AG04450 (cell line): ENCODE results near the gene SYF2. TPM values are rescaled to one million over a fixed set of nuclear protein-coding genes. Genes with fewer than 3 reads are reported as not detected.
"Not testable (repeated sequence)": the region's sequence is repeated elsewhere in the genome, so short reads cannot be mapped to it uniquely, and the experiment has no call there.

Experiments used
- CTCF ChIA-PET: fragments of 300-600, 350-600 bp; formaldehyde crosslinking; extraction: SDS; loops from one replicate; lab custom pipeline; 2022; ENCODE audit warnings: antibody characterized with exemption, inconsistent platforms; lab: Charles Lee
- POLR2A ChIA-PET: fragments of 350-600 bp; formaldehyde crosslinking; extraction: SDS; loops from one replicate; lab custom pipeline; 2021; ENCODE audit warnings: antibody characterized with exemption, inconsistent platforms; lab: Yijun Ruan, JAX
- DNase-seq: peaks from one replicate; pipeline ENCODE4 v3.0.0-alpha.2; 2011; ENCODE audit warnings: low read depth, low spot score
- H3K27ac ChIP-seq: one replicate; pipeline ENCODE4 v1.5.1; 2012; ENCODE audit warnings: low read depth, low read length, control low read depth
- H3K27me3 ChIP-seq: one replicate; pipeline ENCODE4 v1.6.0; 2012; ENCODE audit warnings: low read length; ENCODE audit not compliant: control insufficient read depth, insufficient read depth
- H3K4me3 ChIP-seq: 2 replicates; pipeline ENCODE4 v1.5.1; 2011; ENCODE audit warnings: mild to moderate bottlenecking, low read depth, low read length, control low read depth
- H3K9me3 ChIP-seq: 2 replicates; pipeline ENCODE4 v1.5.1; 2012; ENCODE audit warnings: low read length; ENCODE audit not compliant: control insufficient read depth, insufficient read depth
- CTCF ChIP-seq: IDR thresholded peaks from 2 replicates; pipeline ENCODE4 v1.5.1; 2011; ENCODE audit warnings: low read depth, low read length, control low read depth, inconsistent platforms
- polyA plus RNA-seq: library from polyadenylated mRNA; depleted of rRNA; stranded (reverse); fragments of >200 nt; gene quantifications from 2 replicates; pipeline ENCODE4 v1.2.3, GENCODE V29; 2011

The SYF2 gene
- polyA plus RNA-seq, 1 experiment = 48.3 TPM

DNA sequence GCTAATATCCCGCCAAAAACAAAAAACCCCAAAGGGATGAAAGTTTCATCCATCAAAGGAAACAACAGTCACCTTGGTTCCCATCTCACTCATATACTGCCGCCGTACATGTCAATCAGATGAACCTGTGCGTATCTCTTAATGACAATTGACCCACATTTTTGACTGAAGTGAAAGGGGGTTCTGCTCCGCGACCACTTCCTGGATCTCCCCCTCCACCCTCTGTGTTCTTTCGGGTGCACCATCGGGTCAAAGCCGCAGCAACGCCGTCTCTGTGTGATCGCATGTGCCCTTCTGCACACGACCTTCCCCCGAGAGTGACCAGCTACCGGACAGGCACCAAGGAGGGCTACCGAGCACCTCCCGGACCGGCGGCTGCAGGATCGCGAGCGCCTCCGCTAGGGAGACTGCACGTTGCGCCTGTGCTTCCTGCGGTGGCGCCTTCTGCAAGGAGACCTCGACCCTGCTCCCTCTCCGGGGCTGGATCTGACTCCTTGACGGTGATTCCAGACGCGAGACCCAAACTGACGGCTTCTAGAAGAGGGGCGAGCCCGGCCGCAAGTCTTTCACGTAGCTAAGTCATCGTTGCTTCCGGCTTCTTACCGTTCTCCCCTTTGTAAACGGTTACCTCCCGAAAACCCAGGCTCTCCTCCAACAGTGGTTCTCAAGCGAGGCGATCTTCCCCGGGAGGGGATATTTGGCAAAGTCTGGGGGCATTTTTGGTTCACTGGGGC, 34.4 kb upstream of the SYF2 start:
- H3K4me3 ChIP-seq = peak overlapping the region; percentile 59
- DNase-seq, H3K9me3 ChIP-seq, H3K27ac ChIP-seq, POLR2A ChIA-PET, H3K27me3 ChIP-seq, CTCF ChIA-PET: not testable (repeated sequence)

DNA sequence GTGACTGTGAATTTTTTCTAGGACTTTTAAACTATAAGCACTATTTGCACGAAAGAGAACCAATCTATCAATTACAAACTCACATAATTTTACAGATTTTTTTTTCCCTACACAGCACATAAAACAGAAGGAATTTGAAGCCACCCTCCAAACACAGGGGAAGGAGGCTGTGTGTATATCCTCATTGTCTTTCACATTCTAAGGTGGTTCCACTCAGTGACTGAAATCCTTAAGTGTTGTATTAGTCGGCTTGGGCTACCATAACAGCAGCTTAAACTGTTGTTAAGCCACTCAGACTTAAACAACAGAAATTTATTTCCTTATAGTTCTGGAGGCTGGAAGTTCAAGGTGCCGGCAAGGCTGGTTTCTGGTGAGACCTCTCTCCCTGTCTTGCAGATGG, 28.0 kb upstream of the SYF2 start:
- POLR2A ChIA-PET = interaction anchor here (1.2 kb wide), 1 partner anchor 13 kb away, joined by 6 read pairs; the partner anchor contains the start of gene RSRP1
- CTCF ChIA-PET, DNase-seq: not testable (repeated sequence)

DNA sequence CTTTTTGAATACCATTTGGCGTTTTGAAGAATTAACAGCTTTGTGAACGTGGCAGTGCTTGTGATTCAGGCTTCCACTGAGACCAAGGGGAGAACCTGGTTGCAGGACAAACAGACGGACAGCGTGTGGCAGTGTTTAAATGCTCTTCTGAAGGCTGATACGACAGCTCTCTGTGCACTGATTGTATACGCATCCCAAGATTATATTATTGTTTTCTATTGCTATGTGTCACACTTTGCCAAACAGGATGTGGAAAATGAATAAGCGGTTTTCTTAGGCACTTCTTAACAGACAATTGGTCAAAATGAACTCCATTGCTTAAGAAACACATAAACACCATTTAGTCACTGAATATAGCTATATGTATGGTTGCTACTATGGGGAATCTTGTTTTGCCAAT, 27.5 kb upstream of the SYF2 start:
- H3K4me3 ChIP-seq, CTCF ChIA-PET, H3K27ac ChIP-seq, H3K27me3 ChIP-seq, H3K9me3 ChIP-seq, DNase-seq: not testable (repeated sequence)
- peak; percentile 16; the same call in 1 of the 2 replicates for TF ChIP-seq CTCF
- POLR2A ChIA-PET = interaction anchor here (1.2 kb wide), 1 partner anchor 12 kb away, joined by 6 read pairs; the partner anchor contains the start of gene RSRP1

More for the DNA sequence above, 28.0 kb upstream of the SYF2 start:
- not testable (repeated sequence) for H3K27me3 ChIP-seq, H3K9me3 ChIP-seq, H3K4me3 ChIP-seq, H3K27ac ChIP-seq

DNA sequence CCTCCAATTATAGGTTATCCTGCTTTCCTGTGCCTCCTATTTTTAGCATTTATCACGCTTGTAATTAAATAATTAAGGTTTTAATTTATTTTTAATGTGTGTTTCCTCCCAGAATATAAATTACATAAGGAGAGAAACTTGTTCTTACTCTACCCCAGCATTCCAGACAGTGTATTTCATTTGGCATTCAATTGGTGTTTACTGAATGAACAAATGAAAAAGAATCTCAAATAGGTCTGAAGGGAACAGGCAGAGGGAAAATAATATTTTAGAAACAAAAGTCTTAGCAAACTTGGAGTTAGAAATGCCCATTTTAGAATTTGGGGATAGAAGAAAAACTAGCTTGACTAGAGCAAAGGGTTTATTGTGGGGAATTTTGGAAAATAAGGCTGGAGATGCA, 24.9 kb upstream of the SYF2 start:
- CTCF ChIA-PET = interaction anchor here (0.7 kb wide), 1 partner anchor 358 kb away, joined by 6 read pairs; no protein-coding TSS in a partner anchor
- H3K27ac ChIP-seq = no peak overlapping the region
- POLR2A ChIA-PET = interaction anchor here (0.6 to 1.8 kb wide), 2 partner anchors 10 to 1513 kb away, joined by 3 to 6 read pairs; partner anchors contain the start of gene RSRP1

GRCh38 chr1:25256578-25256965, 24.3 kb upstream of the SYF2 start:
- no peak for DNase-seq
- no peaks in the 10 kb centered on the region; the same call in 1 of the 2 replicates for H3K9me3 ChIP-seq
- H3K4me3 ChIP-seq = no peak overlapping the region
- H3K27me3 ChIP-seq = no peaks in the 10 kb centered on the region
- CTCF ChIA-PET = no interaction called here
- no peak for TF ChIP-seq CTCF
- POLR2A ChIA-PET = interaction anchor here (0.6 to 1.4 kb wide), 2 partner anchors 9 to 1486 kb away, joined by 3 to 5 read pairs; partner anchors contain the start of gene RSRP1
- no peak overlapping the region for H3K27ac ChIP-seq

More for the DNA sequence above, 24.9 kb upstream of the SYF2 start:
- TF ChIP-seq CTCF = no peak
- H3K27me3 ChIP-seq = no peaks in the 10 kb centered on the region
- no peak for DNase-seq
- H3K9me3 ChIP-seq = no peaks in the 10 kb centered on the region; the same call in 1 of the 2 replicates
- H3K4me3 ChIP-seq = no peak overlapping the region
